22Rv1 (cell line): ENCODE results near the gene STON2.

Source experiments
- ZFX ChIP-seq: fragments of 450-650 bp; IDR thresholded peaks from 2 replicates; pipeline ENCODE4 v1.6.1; 2017; ENCODE audit warnings: antibody characterized with exemption, borderline replicate concordance
- TF ChIP-seq, protein P1 (sequence below): fragments of 450-650 bp; IDR thresholded peaks from 2 replicates; pipeline ENCODE4 v1.5.1; 2017; ENCODE audit warnings: mild to moderate bottlenecking

DNA sequence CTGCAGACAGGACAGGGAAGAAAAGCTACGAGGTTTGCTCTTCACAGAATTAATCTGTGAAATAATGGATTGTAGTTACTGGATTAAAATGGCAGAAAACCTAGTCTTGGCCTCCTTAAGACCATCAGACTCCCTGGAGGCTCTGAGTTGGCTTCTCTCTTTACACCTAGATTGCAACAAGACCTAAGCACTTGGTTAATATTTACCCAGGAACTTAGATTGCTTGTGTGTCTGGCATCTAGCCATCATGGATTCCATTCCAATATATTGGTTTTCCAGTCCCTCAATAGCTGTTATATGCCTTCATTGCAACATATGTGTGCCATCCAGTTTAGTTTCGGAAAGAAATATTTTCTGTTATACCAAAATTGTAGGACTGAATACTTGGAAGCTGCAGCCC is 177.4 kb downstream of the STON2 start:
- TF ChIP-seq, protein P1, sequence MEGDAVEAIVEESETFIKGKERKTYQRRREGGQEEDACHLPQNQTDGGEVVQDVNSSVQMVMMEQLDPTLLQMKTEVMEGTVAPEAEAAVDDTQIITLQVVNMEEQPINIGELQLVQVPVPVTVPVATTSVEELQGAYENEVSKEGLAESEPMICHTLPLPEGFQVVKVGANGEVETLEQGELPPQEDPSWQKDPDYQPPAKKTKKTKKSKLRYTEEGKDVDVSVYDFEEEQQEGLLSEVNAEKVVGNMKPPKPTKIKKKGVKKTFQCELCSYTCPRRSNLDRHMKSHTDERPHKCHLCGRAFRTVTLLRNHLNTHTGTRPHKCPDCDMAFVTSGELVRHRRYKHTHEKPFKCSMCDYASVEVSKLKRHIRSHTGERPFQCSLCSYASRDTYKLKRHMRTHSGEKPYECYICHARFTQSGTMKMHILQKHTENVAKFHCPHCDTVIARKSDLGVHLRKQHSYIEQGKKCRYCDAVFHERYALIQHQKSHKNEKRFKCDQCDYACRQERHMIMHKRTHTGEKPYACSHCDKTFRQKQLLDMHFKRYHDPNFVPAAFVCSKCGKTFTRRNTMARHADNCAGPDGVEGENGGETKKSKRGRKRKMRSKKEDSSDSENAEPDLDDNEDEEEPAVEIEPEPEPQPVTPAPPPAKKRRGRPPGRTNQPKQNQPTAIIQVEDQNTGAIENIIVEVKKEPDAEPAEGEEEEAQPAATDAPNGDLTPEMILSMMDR, result no peak
- TF ChIP-seq ZFX, result no peak
